NCI-H69 (cell line): ENCODE data around the gene HDAC2.
A peak's percentile ranks its signal among the peaks of the same experiment; 100 is the strongest.
"Not testable (repeated sequence)": the region's sequence is repeated elsewhere in the genome, so short reads cannot be mapped to it uniquely, and the experiment has no call there.

ENCODE experiments used
- DNase-seq: peaks from one replicate; lab custom pipeline; 2025; lab: John Stamatoyannopoulos, UW

Gene HDAC2

GRCh38 chr6:113971741-113972140 lies 793 bp upstream of the HDAC2 start:
- peak; percentile 19 for DNase-seq

DNA sequence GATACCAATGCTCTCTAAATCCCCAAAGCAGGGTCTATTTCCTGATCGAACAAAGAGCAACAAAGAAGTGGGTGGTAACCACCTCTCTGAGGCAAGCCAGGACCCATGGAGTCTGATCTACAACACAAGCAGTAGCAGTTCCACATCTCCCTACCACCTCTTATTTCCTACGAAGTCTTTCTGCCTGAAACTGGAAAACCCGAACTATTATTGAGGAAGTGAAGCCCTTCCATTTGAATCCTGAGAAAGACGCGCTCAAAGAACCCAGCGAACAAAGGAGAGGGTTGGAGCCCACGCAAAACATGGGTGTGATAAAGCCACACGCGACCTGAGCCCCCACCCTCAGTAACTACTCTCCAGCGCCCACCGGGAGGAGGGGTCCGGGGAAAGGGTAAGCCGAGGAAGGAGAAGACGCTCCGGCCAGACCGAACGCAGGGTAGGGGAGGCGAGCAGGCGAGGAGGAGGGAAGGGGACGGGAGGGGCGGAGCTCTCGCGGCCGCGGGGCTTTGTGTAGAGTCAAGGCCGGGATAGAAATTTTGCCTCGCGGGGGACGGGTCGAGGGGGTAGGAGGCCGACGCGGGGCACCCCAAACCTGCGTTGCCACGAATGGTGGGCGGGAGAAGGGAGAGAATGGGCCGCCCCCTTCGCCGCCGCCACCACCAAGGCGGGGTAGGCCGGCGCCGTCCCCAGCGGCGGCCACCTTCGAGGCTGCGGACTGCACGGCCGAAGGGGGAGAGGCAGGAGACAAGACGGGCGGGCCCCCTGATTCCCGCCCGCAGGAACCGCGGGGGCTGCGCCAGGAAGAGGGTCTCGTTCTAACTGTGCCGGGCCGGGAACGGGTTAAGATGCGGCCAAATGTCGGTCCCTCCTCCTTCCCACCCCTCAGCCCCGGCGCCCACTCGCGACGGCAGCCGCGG lies 802 bp downstream of the HDAC2 start:
- DNase-seq: peak; percentile 66

GRCh38 chr6:113968472-113968871 lies 2.5 kb downstream of the HDAC2 start:
- DNase-seq: peak; percentile 3

DNA sequence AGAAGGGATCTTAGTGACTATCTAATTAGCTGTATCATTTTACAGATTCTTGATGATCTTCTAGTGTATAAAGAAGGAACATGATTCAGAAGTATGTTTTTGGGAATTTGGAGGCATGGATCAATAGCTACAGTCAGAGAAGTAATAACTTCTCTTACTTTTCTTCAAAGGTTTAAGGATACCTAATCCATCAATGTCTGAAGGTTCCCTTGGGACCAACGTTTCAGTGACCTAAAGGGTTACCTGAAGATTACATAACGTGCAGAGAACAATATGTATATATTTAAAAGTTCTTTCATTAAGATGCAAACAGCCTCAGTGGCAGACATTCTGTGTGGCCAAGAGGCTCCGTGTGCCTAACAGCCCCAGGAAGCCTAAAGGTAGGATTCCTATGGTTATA lies 3.2 kb downstream of the HDAC2 start:
- DNase-seq: peak; percentile 35

- no peak for DNase-seq
Observed at GRCh38 chr6:113960795-113961194, 10.2 kb downstream of the HDAC2 start.

DNA sequence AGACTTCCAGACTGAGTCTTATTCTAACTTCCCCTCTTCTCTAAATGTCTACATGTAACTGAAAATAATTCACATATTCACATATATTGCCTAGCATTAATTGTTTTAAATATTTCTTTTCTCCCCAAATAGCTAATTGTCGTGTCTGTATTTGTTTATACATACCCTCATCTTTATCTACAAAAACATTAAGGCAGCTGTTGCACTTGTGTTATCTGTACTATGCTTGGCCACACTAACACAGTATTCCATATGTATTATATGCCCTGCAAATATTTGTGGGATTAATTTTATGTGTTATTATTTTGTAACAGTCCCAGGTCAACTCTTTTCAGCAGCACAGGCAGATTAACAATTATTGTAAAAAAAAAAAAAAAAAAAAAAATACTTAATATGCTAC lies 11.7 kb downstream of the HDAC2 start:
- no peak for DNase-seq

DNA sequence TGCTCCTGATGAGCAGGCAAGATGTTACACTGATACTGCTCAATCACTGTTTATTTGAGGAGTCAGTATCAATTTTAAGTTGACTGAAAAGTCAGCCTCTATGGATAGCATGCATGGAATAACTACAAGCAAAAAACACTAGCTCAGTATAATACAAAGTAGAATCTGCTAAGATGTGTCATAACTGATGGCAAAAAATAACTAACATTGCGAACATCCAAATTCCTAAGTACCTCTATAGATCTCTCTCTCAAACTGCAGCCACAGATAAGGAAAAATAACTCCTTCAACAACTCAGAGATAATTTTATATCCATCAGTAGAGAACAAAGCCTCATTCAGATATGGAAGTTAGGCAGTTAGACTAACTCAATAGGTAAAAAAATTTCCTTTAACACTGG lies 16.3 kb downstream of the HDAC2 start:
- DNase-seq: no peak

DNA sequence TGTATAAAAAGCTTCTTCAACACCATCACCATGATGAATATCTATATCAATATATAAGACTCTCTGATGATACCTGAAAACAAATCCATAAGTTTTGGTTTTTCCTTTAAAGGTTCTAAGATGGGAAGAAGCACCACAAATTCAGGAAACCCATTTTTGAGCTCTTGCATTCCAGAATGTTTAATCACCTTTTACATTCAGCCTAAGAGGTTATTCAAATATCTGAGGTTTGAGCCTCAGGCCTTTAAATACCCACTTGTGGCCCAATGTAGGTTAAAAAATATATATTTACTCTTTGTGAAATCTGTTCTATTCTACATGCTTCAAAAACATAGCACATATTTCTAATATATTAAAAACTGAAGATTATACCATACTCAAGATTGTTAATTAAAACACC lies 17.6 kb downstream of the HDAC2 start:
- no peak for DNase-seq

GRCh38 chr6:113949499-113949898 lies 21.4 kb downstream of the HDAC2 start:
- no peak for DNase-seq

GRCh38 chr6:113944701-113945100 lies 26.2 kb downstream of the HDAC2 start:
- DNase-seq: no peak

DNA sequence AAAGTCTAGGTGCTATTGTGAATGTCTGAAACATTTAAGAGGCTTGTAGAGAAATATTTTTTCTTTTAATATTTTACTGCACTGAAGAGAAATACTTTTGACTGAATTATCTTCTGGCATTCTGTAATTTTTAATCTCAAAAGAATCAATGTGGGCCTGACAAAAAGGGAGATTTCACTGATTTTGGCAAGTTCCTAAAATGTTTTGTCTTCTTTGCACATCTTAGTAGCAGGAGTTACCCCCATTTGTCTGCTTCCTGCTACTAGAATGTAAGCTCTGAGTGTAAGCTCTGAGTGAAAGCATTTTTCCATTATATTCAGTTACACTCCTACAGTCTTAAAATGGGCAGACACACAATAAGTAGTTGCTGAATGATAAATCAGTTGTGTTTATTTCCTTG lies 31.1 kb downstream of the HDAC2 start:
- DNase-seq: no peak

DNA sequence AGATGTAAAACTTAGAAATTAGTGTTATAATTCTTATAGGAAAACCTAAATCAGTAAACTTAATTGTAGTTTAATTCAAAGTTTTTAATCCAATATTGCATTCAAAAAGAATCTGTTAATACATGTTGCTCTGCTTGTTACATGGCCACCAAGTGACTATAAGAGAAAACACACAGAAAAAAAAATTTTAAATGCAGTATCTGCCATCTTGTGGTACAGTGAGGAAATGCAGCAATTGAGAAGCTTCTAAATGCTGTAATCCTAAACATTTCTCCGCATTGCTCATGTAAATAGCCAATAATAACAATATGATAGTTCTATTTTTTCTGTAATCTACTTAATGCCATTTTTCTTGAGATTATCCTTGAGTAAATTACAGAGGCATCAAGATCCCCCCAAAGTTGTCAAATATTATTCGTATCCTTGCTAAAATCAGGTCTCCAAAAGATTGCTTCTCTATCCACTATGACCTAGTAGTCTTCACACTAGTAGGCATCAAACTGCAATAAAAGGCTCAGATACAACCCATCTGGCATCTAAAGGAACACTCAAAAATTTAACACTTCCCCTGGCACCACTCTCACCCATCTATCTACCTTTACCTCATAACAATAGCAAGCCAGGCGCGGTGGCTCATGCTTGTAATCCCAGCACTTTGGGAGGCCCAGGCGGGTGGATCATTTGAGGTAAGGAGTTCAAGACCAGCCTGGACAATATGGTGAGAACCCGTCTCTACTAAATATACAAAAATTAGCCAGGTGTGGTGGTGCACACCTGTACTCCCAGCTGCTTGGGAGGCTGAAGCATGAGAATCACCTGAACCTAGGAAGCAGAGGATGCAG lies 34.6 kb downstream of the HDAC2 start:
- peak; percentile 36 for DNase-seq

GRCh38 chr6:113934101-113934500 lies 36.8 kb downstream of the HDAC2 start:
- no peak for DNase-seq

DNA sequence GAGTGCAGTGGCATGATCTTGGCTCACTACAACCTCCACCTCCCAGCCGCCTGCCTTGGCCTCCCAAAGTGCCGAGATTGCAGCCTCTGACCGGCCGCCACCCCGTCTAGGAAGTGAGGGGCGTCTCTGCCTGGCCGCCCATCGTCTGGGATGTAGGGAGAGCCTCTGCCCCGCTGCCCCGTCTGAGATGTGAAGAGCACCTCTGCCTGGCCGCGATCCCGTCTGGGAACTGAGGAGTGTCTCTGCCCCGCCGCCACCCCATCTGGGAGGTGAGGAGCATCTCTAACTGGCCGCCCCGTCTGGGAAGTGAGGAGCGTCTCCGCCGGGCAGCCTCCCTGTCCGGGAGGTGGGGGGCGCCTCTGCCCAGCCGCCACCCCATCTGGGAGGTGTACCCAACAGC lies 39.0 kb downstream of the HDAC2 start:
- not testable (repeated sequence) for DNase-seq

GRCh38 chr6:113930183-113930582 lies 40.8 kb downstream of the HDAC2 start:
- DNase-seq: no peak

- no peak for DNase-seq
Observed at GRCh38 chr6:113927001-113927400, 43.9 kb downstream of the HDAC2 start.

DNA sequence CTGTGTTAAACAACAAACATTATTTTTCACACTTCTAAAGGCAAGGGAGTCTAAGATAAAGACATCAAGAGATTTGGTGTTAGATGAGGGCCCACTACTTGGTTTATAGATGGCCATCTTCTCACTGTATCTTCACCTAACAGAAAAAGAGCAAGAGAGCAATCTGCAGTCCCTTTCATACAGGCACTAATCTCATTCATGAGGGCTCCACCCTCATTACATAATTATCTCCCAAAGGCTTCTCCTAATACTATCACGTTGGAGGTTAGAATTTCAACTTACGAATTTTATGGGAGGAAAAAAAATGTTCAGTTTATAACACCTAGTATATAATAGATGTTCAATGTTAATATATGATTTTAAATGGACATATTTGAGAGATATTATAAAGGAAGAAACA lies 45.6 kb downstream of the HDAC2 start:
- DNase-seq: no peak

DNA sequence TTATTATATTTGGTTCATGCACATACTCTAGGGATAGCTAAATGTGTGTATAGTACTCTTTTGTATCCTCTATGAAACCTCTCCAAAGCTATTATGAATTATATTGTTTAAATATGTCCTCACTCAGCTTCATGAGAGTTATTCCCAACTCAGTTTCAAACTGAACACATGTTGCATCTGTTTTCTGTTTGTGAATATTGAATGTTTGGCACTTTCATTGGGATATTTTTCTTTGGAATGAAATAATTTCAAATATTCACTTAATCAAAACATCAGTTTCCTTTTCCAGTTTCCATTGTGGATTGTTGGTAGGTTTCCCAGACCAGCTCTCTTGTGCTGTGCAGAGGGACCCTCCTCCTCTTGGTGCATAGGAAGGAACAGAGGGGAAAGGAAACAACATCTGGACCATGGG lies 46.6 kb downstream of the HDAC2 start:
- DNase-seq: no peak

DNA sequence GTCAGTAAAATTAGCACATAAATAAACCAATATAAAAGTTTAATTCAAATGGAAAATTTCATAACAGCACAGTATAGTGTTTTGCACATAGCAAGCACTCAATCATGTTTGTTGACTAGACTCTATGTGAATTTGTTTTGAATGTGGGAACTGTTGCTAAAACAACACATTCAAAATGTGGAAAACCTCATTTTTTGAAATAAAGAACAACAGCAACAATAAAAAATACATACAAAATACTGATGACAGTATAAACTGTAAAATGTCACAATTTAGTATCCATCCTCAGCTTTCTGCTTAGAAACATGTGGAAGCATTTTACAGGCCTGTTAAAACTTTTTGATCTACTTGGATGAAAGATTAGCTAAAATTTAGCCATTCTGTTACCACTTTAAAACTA lies 47.4 kb downstream of the HDAC2 start:
- no peak for DNase-seq

DNA sequence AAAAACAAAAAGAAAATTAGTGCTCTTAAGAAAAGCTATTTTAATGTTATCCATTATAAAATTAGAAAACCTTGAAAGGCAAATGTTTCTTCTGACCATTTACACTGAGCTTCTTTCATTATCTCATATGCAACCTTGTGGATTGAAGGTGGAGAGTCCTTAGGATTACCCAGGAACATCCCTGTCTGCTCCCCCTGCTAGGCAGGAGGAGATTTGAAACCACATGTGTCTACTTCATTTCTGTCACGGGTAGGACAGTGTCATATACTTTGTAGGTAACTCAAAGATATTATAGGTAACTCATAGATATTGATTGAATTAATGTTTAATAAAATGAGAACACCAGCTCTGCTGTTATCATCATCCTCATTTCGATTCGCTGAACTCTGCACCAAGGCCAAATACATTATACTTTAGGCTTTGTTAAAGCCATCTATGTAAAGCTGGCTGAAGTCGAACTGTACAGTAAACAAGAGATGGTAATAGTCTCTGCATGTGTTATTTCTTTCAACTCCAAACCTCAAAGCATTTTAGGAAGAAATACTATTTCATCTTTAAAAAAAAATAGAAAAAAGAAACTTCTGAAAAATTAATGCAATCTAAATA lies 49.5 kb downstream of the HDAC2 start:
- no peak for DNase-seq

DNA sequence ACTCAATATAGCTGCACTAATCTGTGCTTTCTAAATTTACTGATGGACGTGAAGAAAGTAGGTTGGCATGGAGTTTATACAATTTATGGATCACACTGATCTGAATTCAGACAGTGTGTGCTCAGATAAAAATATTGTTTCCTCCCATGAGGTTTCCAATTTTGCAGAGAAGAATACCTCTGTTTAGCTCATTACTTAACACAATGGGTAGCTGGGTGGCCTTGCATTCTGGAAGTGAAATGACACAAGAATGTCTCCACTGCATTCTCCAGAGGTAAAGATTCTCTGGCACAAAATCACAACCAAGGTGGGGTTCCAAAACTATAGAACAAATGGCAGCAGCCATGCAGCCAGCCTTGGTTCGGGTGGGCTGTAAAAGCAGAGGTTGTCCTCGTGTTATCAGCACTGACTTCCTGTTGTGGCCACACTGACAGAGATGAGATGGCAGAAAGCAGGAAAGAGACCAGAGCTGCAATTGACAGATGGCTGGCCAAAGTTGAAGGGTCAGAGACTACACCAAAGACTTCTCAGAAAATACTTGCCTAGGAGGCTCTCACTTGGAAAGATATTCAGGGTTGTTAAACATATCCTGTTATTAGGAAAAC lies 50.2 kb downstream of the HDAC2 start:
- no peak for DNase-seq

DNA sequence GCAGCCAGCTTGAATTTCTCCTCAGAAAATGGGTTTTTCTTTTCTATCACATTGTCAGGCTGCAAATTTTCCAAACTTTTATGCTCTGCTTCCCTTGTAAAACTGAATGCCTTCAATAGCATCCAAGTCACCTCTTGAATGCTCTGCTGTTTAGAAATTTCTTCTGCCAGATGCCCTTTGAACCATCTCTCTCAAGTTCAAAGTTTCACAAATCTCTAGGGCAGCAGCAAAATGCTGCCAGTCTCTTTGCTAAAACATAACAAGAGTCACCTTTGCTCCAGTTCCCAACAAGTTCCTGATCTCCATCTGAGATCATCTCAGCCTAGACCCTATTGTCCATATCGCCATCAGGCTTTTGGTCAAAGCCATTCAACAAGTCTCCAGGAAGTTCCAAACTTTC lies 60.7 kb downstream of the HDAC2 start:
- DNase-seq: not testable (repeated sequence)
